GM12878 (cell line): ENCODE results near the gene KCNK4. TPM values are rescaled to one million over a fixed set of nuclear protein-coding genes. Genes with fewer than 3 reads are reported as not detected.

ENCODE experiments used
- BHLHE40 ChIP-seq, 2 experiments: fragments of 450-650 bp in 1 of 2; IDR thresholded peaks; 2 replicates each; pipeline ENCODE4 v1.6.1; 2011 to 2017; ENCODE audit warnings: low read depth in 2 of 2, borderline replicate concordance in 1 of 2, improper control_type of control experiment in 1 of 2, low read length in 1 of 2, mild to moderate bottlenecking in 1 of 2
- BMI1 ChIP-seq: fragments of 450-650 bp; IDR thresholded peaks from 2 replicates; pipeline ENCODE4 v1.6.1; 2016; ENCODE audit warnings: mild to moderate bottlenecking, moderate library complexity, borderline replicate concordance
- CHD1 ChIP-seq: IDR thresholded peaks from 2 replicates; pipeline ENCODE4 v1.6.1; 2012; ENCODE audit warnings: low read depth, low read length, improper control_type of control experiment
- CHD4 ChIP-seq: fragments of 200-600 bp; sonication (generic); IDR thresholded peaks from 2 replicates; pipeline ENCODE4 v1.6.1; 2016; ENCODE audit warnings: mild to moderate bottlenecking
- CREB1 ChIP-seq: IDR thresholded peaks from 2 replicates; pipeline ENCODE4 v1.6.1; 2012; ENCODE audit warnings: low read depth, mild to moderate bottlenecking, inconsistent platforms
- EZH2 ChIP-seq: IDR thresholded peaks from 2 replicates; pipeline ENCODE4 v1.6.1; 2012; ENCODE audit warnings: low read depth, mild to moderate bottlenecking, control low read depth, inconsistent platforms, low read length, borderline replicate concordance; ENCODE audit not compliant: control insufficient read depth
- IKZF2 ChIP-seq, 2 experiments: fragments of 450-650 bp; IDR thresholded peaks; 2 replicates each; pipeline ENCODE4 v1.6.1; 2017; ENCODE audit warnings: mild to moderate bottlenecking in 2 of 2, moderate library complexity in 2 of 2
- MXI1 ChIP-seq: fragments of 150-350 bp; IDR thresholded peaks from 2 replicates; pipeline ENCODE4 v1.6.1; 2011; ENCODE audit warnings: low read depth, mild to moderate bottlenecking, inconsistent platforms, low read length, improper control_type of control experiment
- NR2C2 ChIP-seq: IDR thresholded peaks from 2 replicates; pipeline ENCODE4 v1.6.1; 2011; ENCODE audit warnings: borderline replicate concordance, low read depth; ENCODE audit not compliant: control insufficient read depth, insufficient read length
- PKNOX1 ChIP-seq: fragments of 450-650 bp; IDR thresholded peaks from 2 replicates; pipeline ENCODE4 v1.6.1; 2016; ENCODE audit warnings: mild to moderate bottlenecking
- RFX5 ChIP-seq: IDR thresholded peaks from 2 replicates; pipeline ENCODE4 v1.6.1; 2011; ENCODE audit warnings: low read depth, low read length, improper control_type of control experiment
- SMARCA5 ChIP-seq: fragments of 450-650 bp; IDR thresholded peaks from 2 replicates; pipeline ENCODE4 v1.6.1; 2017; ENCODE audit warnings: mild to moderate bottlenecking
- SRF ChIP-seq, 2 experiments: IDR thresholded peaks; 2 replicates each; pipeline ENCODE4 v1.6.1; 2011; ENCODE audit warnings: low read depth in 2 of 2, low read length in 2 of 2, mild to moderate bottlenecking in 1 of 2, moderate library complexity in 1 of 2
- STAT3 ChIP-seq: IDR thresholded peaks from 2 replicates; pipeline ENCODE4 v1.6.1; 2011; ENCODE audit warnings: low read depth, low read length, improper control_type of control experiment
- TCF7 ChIP-seq: IDR thresholded peaks from 2 replicates; pipeline ENCODE4 v1.6.1; 2014; ENCODE audit warnings: antibody characterized with exemption, borderline replicate concordance
- USF1 ChIP-seq: IDR thresholded peaks from 2 replicates; pipeline ENCODE4 v1.6.1; 2011; ENCODE audit warnings: borderline replicate concordance, low read depth, mild to moderate bottlenecking, moderate library complexity, mixed read lengths, low read length; ENCODE audit not compliant: insufficient read depth; ENCODE audit errors: extremely low read length
- ZBED1 ChIP-seq: IDR thresholded peaks from 2 replicates; pipeline ENCODE4 v1.6.1; 2016; ENCODE audit warnings: borderline replicate concordance
- ZSCAN29 ChIP-seq: fragments of 450-650 bp; IDR thresholded peaks from 2 replicates; pipeline ENCODE4 v1.6.1; 2017; ENCODE audit warnings: mild to moderate bottlenecking, moderate library complexity
- polyA plus RNA-seq, 11 experiments: library from polyadenylated mRNA; depleted of rRNA in 4 of 11; unstranded in 6 of 11; stranded (reverse) in 5 of 11; fragments of >200 nt; fragmentation: Nextera tagmentation in 4 of 11; fragmentation: Illumina TruSeq in 1 of 11; extraction: Ambion mirVana in 4 of 11; extraction: Trizol in 1 of 11; gene quantifications; 1 replicate in 1 of 11; 2 replicates in 10 of 11; pipeline versions ENCODE4 v1.2.1 to v1.2.3, GENCODE V29; 2011 to 2016; ENCODE audit warnings: inconsistent platforms in 2 of 11, missing spikeins in 2 of 11, low read depth in 1 of 11
- total RNA-seq, 4 experiments: library from RNA; depleted of rRNA in 3 of 4; stranded (reverse); fragments of >200 nt in 3 of 4; fragmentation: Illumina TruSeq in 1 of 4; extraction: Trizol in 1 of 4; gene quantifications; 2 replicates each; pipeline versions ENCODE4 v1.2.1 to v1.2.3, GENCODE V29; 2013 to 2021
- TF ChIP-seq, protein P1 (sequence below): fragments of 450-650 bp; IDR thresholded peaks from 2 replicates; pipeline ENCODE4 v1.6.1; 2018; ENCODE audit warnings: borderline replicate concordance, mild to moderate bottlenecking; ENCODE audit not compliant: partially characterized antibody
- TF ChIP-seq, protein P2 (sequence below): fragments of 450-650 bp; formaldehyde crosslinking; IDR thresholded peaks from 2 replicates; pipeline ENCODE4 v1.4.0; 2020; ENCODE audit warnings: mild to moderate bottlenecking, moderate library complexity
- TF ChIP-seq, protein P3 (sequence below): fragments of 450-650 bp; IDR thresholded peaks from 2 replicates; pipeline ENCODE4 v1.6.1; 2014; ENCODE audit warnings: mild to moderate bottlenecking

The KCNK4 gene
- total and polyA plus RNA-seq, 10 of the 15 experiments (the other 5 are each of a cell fraction or from before 2014, with no cell fraction given), result 0.04 TPM; not detected in 9

GRCh38 chr11:64251016-64251752, 39.9 kb upstream of the KCNK4 start, which contains the start of gene PLCB3 (continued):
- TF ChIP-seq SMARCA5, result no peak
- TF ChIP-seq, protein P1, sequence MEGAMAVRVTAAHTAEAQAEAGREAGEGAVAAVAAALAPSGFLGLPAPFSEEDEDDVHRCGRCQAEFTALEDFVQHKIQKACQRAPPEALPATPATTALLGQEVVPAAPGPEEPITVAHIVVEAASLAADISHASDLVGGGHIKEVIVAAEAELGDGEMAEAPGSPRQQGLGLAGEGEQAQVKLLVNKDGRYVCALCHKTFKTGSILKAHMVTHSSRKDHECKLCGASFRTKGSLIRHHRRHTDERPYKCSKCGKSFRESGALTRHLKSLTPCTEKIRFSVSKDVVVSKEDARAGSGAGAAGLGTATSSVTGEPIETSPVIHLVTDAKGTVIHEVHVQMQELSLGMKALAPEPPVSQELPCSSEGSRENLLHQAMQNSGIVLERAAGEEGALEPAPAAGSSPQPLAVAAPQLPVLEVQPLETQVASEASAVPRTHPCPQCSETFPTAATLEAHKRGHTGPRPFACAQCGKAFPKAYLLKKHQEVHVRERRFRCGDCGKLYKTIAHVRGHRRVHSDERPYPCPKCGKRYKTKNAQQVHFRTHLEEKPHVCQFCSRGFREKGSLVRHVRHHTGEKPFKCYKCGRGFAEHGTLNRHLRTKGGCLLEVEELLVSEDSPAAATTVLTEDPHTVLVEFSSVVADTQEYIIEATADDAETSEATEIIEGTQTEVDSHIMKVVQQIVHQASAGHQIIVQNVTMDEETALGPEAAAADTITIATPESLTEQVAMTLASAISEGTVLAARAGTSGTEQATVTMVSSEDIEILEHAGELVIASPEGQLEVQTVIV, result no peak
- TF ChIP-seq RFX5, result no peak
- no peak for TF ChIP-seq EZH2
- TF ChIP-seq ZSCAN29, result no peak
- TF ChIP-seq BHLHE40 (IDR thresholded peaks at IDR 0.05; ENCODE audit: borderline replicate concordance in 1 of 2, low read depth in 2 of 2, low read length in 1 of 2), result peak; percentile 21 to 26; a peak in 1 of 4 replicates
- no peak for TF ChIP-seq MXI1
- TF ChIP-seq BMI1, result no peak
- TF ChIP-seq IKZF2 (IDR thresholded peaks at IDR 0.05), result no peak
- TF ChIP-seq CREB1, result no peak
- TF ChIP-seq ZBED1, result no peak
- TF ChIP-seq NR2C2, result no peak
- TF ChIP-seq CHD4, result no peak
- no peak for TF ChIP-seq CHD1
- TF ChIP-seq PKNOX1, result no peak
- no peak for TF ChIP-seq SRF (IDR thresholded peaks at IDR 0.05; ENCODE audit: low read depth in 2 of 2, low read length in 2 of 2)
- TF ChIP-seq, protein P2, sequence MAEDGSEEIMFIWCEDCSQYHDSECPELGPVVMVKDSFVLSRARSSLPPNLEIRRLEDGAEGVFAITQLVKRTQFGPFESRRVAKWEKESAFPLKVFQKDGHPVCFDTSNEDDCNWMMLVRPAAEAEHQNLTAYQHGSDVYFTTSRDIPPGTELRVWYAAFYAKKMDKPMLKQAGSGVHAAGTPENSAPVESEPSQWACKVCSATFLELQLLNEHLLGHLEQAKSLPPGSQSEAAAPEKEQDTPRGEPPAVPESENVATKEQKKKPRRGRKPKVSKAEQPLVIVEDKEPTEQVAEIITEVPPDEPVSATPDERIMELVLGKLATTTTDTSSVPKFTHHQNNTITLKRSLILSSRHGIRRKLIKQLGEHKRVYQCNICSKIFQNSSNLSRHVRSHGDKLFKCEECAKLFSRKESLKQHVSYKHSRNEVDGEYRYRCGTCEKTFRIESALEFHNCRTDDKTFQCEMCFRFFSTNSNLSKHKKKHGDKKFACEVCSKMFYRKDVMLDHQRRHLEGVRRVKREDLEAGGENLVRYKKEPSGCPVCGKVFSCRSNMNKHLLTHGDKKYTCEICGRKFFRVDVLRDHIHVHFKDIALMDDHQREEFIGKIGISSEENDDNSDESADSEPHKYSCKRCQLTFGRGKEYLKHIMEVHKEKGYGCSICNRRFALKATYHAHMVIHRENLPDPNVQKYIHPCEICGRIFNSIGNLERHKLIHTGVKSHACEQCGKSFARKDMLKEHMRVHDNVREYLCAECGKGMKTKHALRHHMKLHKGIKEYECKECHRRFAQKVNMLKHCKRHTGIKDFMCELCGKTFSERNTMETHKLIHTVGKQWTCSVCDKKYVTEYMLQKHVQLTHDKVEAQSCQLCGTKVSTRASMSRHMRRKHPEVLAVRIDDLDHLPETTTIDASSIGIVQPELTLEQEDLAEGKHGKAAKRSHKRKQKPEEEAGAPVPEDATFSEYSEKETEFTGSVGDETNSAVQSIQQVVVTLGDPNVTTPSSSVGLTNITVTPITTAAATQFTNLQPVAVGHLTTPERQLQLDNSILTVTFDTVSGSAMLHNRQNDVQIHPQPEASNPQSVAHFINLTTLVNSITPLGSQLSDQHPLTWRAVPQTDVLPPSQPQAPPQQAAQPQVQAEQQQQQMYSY (CRISPR knock-in tag), result no peak
- TF ChIP-seq STAT3, result no peak
- TF ChIP-seq TCF7, result no peak
- TF ChIP-seq USF1, result no peak
- TF ChIP-seq, protein P3, sequence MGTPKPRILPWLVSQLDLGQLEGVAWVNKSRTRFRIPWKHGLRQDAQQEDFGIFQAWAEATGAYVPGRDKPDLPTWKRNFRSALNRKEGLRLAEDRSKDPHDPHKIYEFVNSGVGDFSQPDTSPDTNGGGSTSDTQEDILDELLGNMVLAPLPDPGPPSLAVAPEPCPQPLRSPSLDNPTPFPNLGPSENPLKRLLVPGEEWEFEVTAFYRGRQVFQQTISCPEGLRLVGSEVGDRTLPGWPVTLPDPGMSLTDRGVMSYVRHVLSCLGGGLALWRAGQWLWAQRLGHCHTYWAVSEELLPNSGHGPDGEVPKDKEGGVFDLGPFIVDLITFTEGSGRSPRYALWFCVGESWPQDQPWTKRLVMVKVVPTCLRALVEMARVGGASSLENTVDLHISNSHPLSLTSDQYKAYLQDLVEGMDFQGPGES, result no peak
